NOMO-1 (cell line): Measurements from ENCODE around the gene EGFR.

Experiments used
- DNase-seq, 2 experiments: peaks; one replicate each; lab custom pipeline; 2025; ENCODE audit not compliant: unreplicated experiment in 2 of 2; lab: John Stamatoyannopoulos, UW

The EGFR gene

GRCh38 chr7:55060636-55061022, 41.8 kb downstream of the EGFR start:
- no peak for DNase-seq

DNA sequence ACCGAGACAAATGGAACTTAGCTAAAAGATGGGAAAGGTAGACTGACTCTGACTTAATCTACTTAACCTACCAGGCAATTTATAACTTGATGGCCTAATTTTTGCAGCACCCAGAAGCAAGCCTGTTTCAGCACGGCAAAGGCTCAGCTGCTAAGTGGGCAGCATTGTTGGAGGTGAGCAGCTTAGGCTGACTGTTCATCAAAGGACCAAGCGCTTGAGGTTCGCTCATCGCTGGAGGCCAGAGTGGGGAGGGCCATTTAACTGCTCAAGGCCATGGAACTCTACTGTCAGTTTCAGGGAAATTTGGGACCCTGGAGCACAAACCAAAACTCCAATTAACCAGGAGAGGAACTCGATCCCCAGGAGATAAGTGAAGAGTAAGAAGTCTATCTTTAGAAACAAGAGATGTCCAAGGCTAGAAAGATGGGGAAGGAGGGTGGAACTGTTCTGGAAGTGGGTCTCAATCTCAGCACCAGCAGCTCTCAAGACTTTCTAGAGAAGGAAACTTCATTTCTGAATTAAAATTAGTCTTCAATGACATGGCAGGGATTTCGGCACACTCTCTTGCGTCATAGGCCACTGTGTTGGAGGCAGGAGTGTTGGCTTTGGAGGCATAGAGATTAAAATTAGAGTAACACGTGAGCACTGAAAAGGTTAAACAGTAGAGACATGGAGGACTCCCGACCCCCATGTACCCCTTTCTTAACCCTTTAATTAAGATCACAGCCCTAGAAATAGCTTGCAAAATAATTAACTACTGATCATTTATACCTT, 43.1 kb downstream of the EGFR start:
- DNase-seq = no peak

GRCh38 chr7:55063061-55063460, 44.2 kb downstream of the EGFR start:
- DNase-seq = no peak

DNA sequence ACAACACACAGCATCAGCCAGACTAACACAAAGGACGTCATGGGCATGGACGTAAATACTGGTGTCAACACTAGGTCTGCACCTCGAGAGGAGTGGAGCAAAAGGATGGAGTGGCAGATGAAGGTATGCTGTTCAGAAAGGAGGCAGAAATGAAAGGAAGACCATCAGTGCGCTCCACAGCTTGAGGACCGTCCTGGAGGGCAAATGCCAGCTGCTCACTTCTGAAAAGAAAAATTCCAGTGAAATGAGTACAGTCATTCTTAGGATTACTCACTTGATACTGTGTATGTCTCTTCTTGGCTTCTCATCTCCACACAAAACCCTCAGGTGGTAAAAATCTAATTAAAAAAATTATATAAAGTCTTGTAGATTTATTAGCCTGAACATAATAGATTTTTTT, 44.8 kb downstream of the EGFR start:
- DNase-seq = no peak

- DNase-seq = no peak
Observed at GRCh38 chr7:55065079-55065478, 46.3 kb downstream of the EGFR start.

GRCh38 chr7:55065511-55066229, 46.9 kb downstream of the EGFR start:
- no peak for DNase-seq

- no peak for DNase-seq
Observed at GRCh38 chr7:55066524-55066923, 47.7 kb downstream of the EGFR start.

GRCh38 chr7:55066938-55067337, 48.1 kb downstream of the EGFR start:
- no peak for DNase-seq

DNA sequence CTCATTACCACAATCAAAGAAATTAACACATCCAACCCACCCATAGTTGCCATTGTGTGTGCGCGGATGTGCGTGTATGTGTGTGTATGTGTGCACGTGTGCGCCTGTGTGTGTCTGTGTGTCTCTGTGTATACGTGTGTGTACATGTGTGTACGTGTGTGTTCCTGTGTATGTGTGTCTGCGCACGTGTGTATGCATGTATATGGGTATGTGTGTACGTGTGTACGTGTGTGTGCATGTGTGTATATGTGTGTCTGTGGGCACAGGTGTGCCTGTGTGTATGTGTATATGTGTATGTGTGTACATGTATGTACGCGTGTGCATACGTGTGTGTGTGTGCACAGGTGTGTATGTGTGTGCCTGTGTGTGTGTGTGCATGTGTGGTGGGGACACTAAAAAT, 48.9 kb downstream of the EGFR start:
- DNase-seq = no peak

- no peak for DNase-seq
Observed at GRCh38 chr7:55069271-55069792, 50.5 kb downstream of the EGFR start.

DNA sequence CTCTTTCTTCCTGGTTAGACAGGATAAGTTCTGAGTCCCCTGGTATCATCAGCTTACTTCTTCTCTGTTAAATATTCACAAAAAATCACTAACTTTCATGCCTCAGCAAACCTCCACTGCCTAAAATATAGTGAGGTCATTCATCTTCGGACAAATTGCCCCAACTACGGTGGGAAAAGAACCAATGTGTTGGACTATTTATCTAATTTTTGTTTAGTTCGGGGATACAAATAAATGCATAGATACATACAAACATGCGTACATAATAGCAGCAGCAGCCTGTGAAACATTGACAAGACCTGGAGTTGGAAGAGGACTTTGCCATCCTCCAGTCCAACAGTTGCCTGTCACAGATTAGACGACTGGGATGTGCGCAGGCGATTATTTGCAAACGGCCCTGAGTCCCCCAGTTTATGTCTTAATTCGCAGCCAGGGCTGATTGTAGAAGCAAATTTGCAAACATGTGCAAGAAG, 51.5 kb downstream of the EGFR start:
- DNase-seq = no peak

GRCh38 chr7:55070854-55071253, 52.0 kb downstream of the EGFR start:
- DNase-seq = no peak

GRCh38 chr7:55071411-55072175, 52.8 kb downstream of the EGFR start:
- DNase-seq = no peak

DNA sequence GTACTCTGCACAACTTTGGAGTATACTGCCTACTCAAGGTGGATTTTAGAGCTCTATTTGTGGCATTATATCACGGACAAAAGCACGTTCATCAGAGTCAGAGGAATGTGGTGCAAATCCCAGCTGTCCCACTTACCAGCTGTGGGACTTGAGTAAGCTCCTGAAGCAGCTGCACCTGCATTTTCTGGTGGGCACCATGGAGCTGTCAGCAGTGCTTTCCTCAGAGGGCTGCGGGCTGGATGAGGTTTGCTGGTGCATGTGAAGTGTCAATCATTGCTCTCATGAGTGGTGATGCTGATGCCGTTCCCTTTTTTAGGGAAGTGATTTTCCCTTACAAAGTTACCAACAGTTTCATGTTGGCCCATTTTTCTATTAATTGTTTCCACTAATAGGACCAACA, 53.4 kb downstream of the EGFR start:
- no peak for DNase-seq

DNA sequence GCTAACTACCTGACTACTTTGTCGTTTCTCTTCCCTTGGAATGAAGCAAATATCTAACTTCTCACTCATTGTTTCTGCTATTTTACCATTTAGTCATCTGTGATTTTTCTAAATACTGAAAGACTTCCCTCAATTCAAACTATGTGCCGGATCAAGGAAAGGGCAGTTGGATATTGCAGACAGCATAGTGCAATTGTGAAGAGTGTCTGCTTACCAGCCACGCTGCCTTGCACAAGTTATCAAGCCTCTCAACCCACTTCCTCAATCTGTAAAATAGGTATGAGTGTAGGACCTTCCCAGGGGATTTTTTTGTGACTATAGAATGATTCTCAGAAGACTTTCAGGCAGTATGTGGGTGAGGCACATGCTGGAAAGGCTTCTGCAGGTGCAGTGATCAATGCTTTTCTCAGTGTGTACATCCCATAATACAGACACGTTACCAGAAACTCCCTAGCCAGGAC, 54.3 kb downstream of the EGFR start:
- peak in 1 of 2 experiments; percentile 1 for DNase-seq

DNA sequence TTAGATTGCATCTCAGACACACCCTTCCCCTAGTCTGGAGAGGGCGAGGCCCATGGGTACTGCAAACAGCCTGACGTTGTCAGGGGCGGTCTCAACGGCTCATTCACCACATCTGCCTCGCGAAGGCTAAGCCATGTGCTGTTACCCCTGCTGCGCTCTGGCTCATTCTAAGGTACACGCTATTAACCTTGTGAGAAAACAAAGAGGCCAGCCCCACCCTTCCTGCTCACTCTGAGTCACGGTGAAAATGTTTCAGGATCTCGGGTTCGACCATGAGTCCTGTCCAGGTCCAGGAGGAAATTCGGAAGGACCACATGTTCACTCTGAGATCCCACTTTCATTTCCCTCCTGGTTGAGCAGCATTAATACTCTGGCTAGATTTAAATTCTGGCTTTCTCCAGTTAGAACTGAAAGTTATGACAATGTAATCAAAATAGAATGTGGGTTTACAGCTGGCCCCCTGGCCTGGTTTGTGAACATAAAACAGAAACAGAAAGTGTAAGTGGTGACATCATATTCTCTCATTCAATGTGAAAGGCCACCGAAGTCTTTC, 55.2 kb downstream of the EGFR start:
- peak; percentile 27 to 40 for DNase-seq

DNA sequence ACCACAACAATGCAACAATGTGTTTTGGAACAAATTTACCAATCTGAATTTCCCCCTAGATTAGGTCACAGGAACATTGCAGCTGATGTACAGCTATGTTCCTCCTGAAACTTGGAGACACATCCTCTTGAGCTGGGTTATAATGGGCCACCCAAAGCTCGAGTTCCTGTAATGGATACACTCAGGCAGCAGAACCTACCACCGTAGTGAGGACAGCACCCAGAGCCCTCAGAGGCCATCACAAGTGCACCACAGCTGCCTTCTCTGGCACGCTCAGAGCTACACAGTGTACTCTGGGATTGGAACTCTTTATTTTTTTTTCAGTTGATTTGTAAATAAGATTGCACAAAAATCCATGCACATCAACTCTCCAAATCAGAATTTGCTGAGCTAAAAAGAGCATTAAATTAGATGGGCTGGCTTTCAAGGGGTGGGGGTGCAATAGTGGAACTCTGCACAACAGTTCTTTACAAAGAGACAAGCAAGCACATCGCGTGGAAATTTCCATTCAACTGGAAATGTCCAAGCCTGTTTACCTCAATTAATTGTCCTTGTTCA, 56.7 kb downstream of the EGFR start:
- DNase-seq = no peak

GRCh38 chr7:55077561-55078410, 59.0 kb downstream of the EGFR start:
- no peak for DNase-seq

- no peak for DNase-seq
Observed at GRCh38 chr7:55078465-55079372, 59.9 kb downstream of the EGFR start.
